Adipocyte (in vitro differentiated cells): ENCODE measurements around the gene SFMBT1.

Experiments
- DNase-seq: peaks from one replicate; pipeline ENCODE4 v3.0.0-alpha.2; 2015; ENCODE audit warnings: low read depth
- H3K27me3 ChIP-seq: replicated peaks from 2 replicates; pipeline ENCODE4 v1.7.0; 2013; ENCODE audit warnings: mild to moderate bottlenecking, low read length, moderate library complexity; ENCODE audit not compliant: control insufficient read depth, insufficient read depth
- H3K36me3 ChIP-seq: 2 replicates; pipeline ENCODE4 v1.7.0; 2013; ENCODE audit warnings: low read length, mild to moderate bottlenecking, moderate library complexity; ENCODE audit not compliant: control insufficient read depth, insufficient read depth, severe bottlenecking
- H3K4me1 ChIP-seq: 2 replicates; pipeline ENCODE4 v1.7.0; 2013; ENCODE audit warnings: mild to moderate bottlenecking, low read length, moderate library complexity; ENCODE audit not compliant: control insufficient read depth, insufficient read depth
- H3K4me3 ChIP-seq: 2 replicates; pipeline ENCODE4 v1.7.0; 2013; ENCODE audit warnings: mild to moderate bottlenecking, low read length, moderate library complexity
- H3K9ac ChIP-seq: 2 replicates; pipeline ENCODE4 v1.7.0; 2013; ENCODE audit warnings: mild to moderate bottlenecking, low read length, moderate library complexity
- H3K9me3 ChIP-seq: 2 replicates; pipeline ENCODE4 v1.7.0; 2013; ENCODE audit warnings: mild to moderate bottlenecking, low read length, moderate library complexity; ENCODE audit not compliant: control insufficient read depth

The SFMBT1 gene

GRCh38 chr3:52857133-52857532 is 188.7 kb downstream of the SFMBT1 start:
- Histone ChIP-seq H3K4me1 (no peaks in the 10 kb centered on the region), H3K9ac (no peak overlapping the region), H3K9me3 (no peaks in the 10 kb centered on the region), H3K4me3 (no peak overlapping the region), H3K36me3 (peaks cover 13% of the 10 kb centered on the region), H3K27me3 (no peaks in the 10 kb centered on the region)
- no peak for DNase-seq

- H3K27me3 ChIP-seq = no peaks in the 10 kb centered on the region
- no peak for DNase-seq
- peaks cover 18% of the 10 kb centered on the region for H3K36me3 ChIP-seq
- H3K9me3 ChIP-seq = no peaks in the 10 kb centered on the region
- H3K4me1 ChIP-seq = no peaks in the 10 kb centered on the region
- H3K9ac ChIP-seq = no peak overlapping the region
- H3K4me3 ChIP-seq = no peak overlapping the region
Measured at GRCh38 chr3:52856666-52857065, 189.2 kb downstream of the SFMBT1 start.

DNA sequence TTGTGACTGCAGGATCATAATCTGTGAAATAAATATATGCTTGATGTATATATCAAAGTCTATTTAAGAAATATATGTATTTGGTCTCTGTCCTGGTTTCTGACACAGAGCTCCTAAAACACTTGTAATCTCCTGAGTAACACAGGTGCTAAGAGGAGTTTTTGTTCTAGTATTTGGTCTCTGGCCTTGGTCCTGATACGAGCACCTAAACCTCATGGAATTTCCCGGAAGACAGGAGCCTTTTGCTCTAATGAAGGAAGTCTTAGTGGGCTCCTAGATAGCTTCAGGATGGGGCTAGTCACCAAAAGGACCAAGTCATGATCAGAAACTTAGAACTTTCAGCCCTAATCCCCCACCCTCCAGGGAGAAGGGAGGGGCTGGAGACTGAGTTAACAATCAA is 191.9 kb downstream of the SFMBT1 start:
- Histone ChIP-seq H3K4me1 (peaks cover 2% of the 10 kb centered on the region), H3K4me3 (no peak overlapping the region), H3K36me3 (peaks cover 27% of the 10 kb centered on the region), H3K27me3 (no peaks in the 10 kb centered on the region), H3K9ac (no peak overlapping the region), H3K9me3 (no peaks in the 10 kb centered on the region)
- no peak for DNase-seq
